Epithelial cell of proximal tubule (primary cell): Measurements from ENCODE around the gene CASP9. TPM values are rescaled to one million over a fixed set of nuclear protein-coding genes. Genes with fewer than 3 reads are reported as not detected.

ENCODE experiments used
- DNase-seq: peaks from one replicate; pipeline ENCODE4 v3.0.0-alpha.2; 2011; ENCODE audit warnings: low read depth
- H3K4me3 ChIP-seq: 2 replicates; pipeline ENCODE4 v1.5.1; 2011; ENCODE audit warnings: low read depth, mild to moderate bottlenecking, low read length
- total RNA-seq: library from RNA; depleted of rRNA; stranded (reverse); fragments of >200 nt; gene quantifications from 2 replicates; pipeline ENCODE4 v1.2.3, GENCODE V29; 2015
- TF ChIP-seq, protein P1 (sequence below): conservative IDR thresholded peaks from 2 replicates; pipeline ENCODE4 v1.5.1; 2012; ENCODE audit warnings: low read depth, mild to moderate bottlenecking, low read length

CASP9 gene
- total RNA-seq, 1 donor from 2014 or later = 24.2 TPM

DNA sequence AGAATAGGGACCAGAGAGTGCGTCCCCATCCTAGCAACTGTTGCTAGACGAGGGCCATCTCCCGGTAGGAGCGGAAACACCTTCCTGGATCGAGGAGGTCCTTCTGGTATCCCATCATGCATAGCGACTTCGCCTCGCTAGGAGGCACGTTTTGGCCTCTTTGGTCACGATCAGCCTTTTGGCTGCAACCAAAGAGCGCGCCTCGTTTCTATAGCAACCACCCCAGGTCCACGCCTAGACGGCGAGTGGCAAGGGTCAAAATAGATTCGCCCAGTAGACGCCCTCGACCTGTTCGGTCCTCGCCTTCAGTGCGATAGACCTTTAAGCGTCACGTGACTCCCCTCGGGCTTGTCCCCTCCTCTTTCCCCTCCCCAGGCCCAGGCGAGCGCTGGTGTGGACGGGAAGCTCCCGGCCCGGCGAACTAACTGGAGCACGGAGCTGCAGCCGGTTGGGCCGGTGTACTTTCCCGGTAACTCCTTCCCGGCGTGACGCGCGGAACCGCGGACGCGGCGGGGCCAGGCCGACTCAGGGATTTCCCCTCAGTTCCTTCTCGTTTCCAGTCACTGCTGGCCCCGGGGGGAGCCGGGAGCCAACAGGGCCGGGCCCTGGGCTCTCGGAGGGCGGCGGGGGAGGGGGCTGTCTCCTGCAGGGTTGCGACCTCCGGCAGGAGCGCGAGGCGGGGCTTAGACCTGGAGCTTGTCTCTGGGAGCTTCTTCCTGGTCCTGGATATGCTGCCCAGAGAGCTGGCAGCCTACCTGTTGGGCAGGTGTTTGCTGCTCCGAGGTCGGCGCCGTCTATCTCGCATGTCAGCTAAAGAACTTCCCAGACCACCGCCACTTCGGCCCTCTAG, 2.7 kb upstream of the CASP9 start, which contains the start of gene DNAJC16:
Gene DNAJC16, plus strand, starts transcription at position 359 of the 850 bp plus-strand sequence. CDS start 2,258 bp downstream, outside the sequence.
- TF ChIP-seq, protein P1, sequence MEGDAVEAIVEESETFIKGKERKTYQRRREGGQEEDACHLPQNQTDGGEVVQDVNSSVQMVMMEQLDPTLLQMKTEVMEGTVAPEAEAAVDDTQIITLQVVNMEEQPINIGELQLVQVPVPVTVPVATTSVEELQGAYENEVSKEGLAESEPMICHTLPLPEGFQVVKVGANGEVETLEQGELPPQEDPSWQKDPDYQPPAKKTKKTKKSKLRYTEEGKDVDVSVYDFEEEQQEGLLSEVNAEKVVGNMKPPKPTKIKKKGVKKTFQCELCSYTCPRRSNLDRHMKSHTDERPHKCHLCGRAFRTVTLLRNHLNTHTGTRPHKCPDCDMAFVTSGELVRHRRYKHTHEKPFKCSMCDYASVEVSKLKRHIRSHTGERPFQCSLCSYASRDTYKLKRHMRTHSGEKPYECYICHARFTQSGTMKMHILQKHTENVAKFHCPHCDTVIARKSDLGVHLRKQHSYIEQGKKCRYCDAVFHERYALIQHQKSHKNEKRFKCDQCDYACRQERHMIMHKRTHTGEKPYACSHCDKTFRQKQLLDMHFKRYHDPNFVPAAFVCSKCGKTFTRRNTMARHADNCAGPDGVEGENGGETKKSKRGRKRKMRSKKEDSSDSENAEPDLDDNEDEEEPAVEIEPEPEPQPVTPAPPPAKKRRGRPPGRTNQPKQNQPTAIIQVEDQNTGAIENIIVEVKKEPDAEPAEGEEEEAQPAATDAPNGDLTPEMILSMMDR = peak; percentile 28

DNA sequence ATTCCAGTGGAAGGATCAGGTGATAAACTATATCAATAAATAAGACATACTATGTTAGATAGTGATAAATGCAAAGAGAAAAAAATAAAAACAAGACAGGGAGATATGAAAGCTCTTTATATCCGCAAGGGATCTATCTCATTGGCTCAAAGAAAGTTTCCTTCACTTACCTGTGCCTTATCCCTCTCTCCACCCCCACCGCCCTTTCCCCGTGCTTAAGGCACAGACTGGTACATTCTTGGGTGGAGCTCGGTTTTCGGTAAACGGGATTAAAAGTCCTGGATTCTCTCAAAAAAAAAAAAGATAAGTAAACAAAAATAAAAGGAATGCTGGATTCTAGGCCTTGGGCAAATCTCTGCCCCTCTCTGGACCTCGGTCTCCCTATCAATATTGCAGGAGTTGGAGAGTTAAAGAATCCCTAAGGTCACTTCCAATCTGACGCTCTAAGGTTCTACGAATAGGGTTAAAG, 2.0 kb upstream of the CASP9 start:
- no peak for DNase-seq
- peak overlapping the region; percentile 82 for H3K4me3 ChIP-seq
- TF ChIP-seq, protein P1 = no peak

More for the DNA sequence above, 2.7 kb upstream of the CASP9 start, which contains the start of gene DNAJC16:
- DNase-seq = peak; percentile 99
- peak within 1 kb of the TSS; percentile 82 for H3K4me3 ChIP-seq

GRCh38 chr1:15525050-15526020, 1.3 kb upstream of the CASP9 start:
- DNase-seq = peak; percentile 78
- peak overlapping the region; percentile 82 for H3K4me3 ChIP-seq
- TF ChIP-seq, protein P1 = no peak

- no peak for DNase-seq
- TF ChIP-seq, protein P1 = no peak
- peak overlapping the region; percentile 79 for H3K4me3 ChIP-seq
Measured at GRCh38 chr1:15524283-15525049, 451 bp upstream of the CASP9 start.

- no peak for DNase-seq
- peak overlapping the region; percentile 79 for H3K4me3 ChIP-seq
- TF ChIP-seq, protein P1 = no peak
Measured at GRCh38 chr1:15523104-15524020, 653 bp downstream of the CASP9 start.
